Adrenal gland (tissue), 5 donors: ENCODE results near the gene FBLN2.

Experiments used
- POLR2A ChIP-seq, 2 donors: fragments of 450-650 bp; IDR thresholded peaks; one replicate each; pipeline ENCODE4 v1.6.1; 2017; ENCODE audit warnings: antibody characterized with exemption in 2 of 2, mild to moderate bottlenecking in 2 of 2, moderate library complexity in 1 of 2
- TF ChIP-seq, protein P1 (sequence below), 6 experiments: fragments of 450-650 bp in 4 of 6; fragments of 200-600 bp in 2 of 6; sonication (generic) in 1 of 6; IDR thresholded peaks; 1 replicate in 5 of 6; 2 replicates in 1 of 6; pipeline versions ENCODE4 v1.5.1 to v1.8.0; 2016 to 2021; ENCODE audit warnings: antibody characterized with exemption in 6 of 6, mild to moderate bottlenecking in 2 of 6, moderate library complexity in 1 of 6
- donor health status: DM: no; HTN: no; CAD: no.

GRCh38 chr3:13550791-13551360 lies 2.0 kb downstream of the FBLN2 start:
- TF ChIP-seq, protein P1, sequence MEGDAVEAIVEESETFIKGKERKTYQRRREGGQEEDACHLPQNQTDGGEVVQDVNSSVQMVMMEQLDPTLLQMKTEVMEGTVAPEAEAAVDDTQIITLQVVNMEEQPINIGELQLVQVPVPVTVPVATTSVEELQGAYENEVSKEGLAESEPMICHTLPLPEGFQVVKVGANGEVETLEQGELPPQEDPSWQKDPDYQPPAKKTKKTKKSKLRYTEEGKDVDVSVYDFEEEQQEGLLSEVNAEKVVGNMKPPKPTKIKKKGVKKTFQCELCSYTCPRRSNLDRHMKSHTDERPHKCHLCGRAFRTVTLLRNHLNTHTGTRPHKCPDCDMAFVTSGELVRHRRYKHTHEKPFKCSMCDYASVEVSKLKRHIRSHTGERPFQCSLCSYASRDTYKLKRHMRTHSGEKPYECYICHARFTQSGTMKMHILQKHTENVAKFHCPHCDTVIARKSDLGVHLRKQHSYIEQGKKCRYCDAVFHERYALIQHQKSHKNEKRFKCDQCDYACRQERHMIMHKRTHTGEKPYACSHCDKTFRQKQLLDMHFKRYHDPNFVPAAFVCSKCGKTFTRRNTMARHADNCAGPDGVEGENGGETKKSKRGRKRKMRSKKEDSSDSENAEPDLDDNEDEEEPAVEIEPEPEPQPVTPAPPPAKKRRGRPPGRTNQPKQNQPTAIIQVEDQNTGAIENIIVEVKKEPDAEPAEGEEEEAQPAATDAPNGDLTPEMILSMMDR (IDR thresholded peaks at IDR 0.05) = no peak
- TF ChIP-seq POLR2A (IDR thresholded peaks at IDR 0.05) = no peak
